ENCODE measurements around the gene PAQR9.

Gene PAQR9

DNA sequence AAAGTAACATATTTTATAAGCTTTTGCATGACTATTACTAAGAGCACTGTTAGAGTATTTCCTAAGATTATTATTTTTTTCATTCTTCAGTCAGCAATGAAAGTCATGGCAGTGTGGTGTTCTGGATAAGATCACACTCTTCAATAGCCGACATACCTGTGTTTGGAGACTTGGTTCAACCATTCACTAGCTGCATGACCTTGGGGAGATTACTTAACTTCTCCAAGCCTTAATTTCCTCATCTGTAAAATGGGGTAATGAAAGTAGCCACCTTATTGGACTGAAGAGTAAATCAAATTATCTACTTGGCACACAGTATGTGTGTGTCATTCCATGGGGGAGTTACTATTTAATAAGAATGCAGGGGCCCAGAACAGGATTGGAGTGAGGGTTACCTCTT lies 50.0 kb downstream of the PAQR9 start:
- DNase-seq: no peak

DNA sequence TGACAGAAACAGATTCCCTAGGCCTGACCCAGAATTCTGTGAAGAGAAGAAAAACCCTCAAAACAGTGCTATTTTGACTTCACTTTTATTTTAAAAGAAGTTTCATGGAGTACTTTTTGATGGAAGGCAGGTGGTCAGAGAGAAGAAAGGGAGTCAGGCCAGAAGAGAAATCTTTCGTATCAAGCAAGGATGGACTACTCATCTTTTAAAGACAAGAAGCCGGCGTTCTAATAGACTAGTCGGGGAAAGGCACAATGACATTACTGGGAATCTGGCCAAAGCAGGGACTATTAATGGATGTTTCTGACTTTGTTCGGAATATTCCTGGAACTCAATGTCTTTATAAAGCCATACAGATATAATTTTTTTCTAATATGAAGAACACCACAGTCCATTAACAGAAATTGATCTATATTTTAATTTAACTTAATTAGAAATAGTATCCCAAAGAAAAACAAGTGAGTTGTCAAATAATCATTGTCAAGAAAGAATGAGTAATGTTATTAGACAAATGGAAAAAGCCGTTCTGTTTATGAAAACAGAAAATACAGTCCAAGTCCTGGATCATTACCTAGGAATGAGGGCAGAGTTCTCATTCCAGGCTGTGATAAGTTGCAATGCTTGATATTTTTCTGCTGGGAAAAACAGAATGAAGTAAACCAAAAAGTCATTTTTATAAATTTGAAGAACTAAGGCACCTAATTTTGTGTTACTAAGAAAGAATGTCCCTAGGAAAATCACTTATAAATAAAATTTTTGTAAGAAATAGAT lies 50.9 kb downstream of the PAQR9 start:
- DNase-seq: no peak

Data from stimulated activated CD8-positive, alpha-beta memory T cell treated with anti-CD3 and anti-CD28 coated beads, Interleukin-4, amount 100 ng/mL, for 48 hours (primary cell).